GM19463 (cell line): ENCODE measurements around the gene POLR2F.

Experiments used
- ATAC-seq: cut with Tn5 transposase; IDR thresholded peaks from one replicate; pipeline ENCODE4 v1.9.1; 2021; ENCODE audit warnings: mild to moderate bottlenecking, moderate library complexity; ENCODE audit not compliant: unreplicated experiment

The POLR2F gene

GRCh38 chr22:37953437-37954179 lies at the start of gene POLR2F, which contains the start of gene C22orf23:
Gene POLR2F (plus strand): TSS chr22:37953699. CDS start chr22:37953788, 89 bp downstream.
Gene C22orf23 (minus strand): TSS chr22:37953601. CDS start chr22:37953149, 452 bp downstream.
- peak; percentile 78 for ATAC-seq

DNA sequence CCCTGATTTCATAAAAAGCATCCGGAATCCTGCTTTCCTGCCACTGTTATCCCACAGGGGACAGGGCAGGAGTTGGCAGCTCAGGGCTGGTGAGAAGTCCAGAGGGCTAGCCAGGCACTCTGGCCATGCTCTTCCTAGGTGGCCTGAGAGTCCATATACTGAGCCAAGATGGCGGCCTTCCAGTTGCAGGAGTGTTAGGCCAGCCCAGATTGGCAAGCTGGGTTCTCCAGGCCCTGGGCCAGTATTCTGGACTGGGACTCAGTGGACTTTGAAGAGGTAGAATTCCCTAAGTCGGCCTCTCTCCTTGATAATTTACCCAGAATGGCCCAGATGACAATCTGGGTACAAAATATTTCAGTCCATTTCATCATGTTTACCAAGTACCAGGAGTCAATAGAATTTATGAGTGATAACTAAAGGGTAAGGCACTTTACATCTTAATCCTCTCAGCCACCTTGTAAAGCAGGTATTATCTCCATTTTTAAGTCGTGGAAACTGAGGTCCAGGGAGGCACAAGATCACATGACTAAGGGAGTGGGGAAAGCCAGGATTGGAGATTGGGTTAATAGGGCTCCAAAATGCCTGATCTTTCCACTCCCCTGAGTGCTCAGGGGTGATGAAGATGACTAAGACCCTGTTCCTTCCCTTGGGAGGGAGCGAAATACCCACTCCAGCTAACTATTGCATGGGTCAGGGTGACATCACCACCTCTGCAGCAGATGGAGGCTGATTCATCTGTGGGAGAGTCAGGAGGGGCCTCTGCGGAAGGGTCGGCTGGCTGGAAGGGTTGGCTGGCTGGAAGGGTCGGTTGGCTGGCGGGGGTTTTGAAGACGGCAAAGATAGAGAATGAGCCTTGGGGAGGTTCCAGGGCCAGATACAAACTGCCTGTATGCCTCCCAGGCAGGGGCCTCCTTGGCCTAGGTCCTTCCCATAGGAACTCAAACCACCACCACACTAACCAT lies 48.6 kb upstream of the POLR2F start:
- ATAC-seq = no peak

DNA sequence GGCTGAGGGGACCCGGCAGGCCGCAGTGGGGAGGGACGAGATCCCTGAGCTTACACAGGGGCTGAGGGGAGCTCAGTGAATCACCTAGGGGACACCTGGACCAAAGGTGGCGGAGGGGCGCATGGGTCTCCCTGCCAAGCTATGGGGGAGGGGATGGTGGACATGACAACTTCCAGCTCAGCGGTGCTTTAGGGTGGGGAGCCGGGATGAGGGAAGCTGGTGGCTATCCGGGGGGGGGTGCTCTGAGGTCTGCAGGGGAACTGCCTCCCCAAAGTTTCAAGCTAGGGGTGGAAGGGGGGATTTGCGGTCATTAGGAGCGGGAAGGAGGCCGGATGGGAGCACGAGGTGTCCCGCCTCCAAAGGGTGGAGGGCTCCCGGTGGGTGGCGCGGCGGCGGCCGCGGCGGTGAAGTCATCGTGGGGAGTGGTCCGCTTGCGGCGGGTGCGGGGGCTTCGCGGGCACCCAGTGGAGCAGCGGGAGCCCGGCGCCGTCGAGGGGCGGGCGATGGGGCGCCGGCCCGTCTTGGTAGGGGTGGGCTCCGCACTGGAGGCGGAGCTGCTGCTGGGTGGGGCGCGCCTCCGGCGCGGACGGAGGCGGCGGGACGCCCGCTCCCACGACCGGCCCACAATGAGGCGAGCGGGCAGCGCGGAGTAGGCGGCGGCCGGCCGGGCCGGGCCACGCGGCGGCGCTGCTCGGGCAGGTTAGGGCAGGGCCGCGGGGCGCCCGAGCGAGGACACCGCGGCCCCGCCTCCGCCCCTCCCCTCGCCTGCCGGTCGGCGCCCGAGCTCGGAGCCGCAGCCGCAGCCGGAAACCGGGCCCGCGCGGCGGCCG lies 47.8 kb upstream of the POLR2F start, which contains the start of gene MICALL1:
Gene MICALL1 (plus strand): TSS at position 764 of the 830 bp plus-strand sequence. CDS start 126 bp downstream, outside the sequence.
- ATAC-seq = peak; percentile 89

GRCh38 chr22:37906364-37907008 lies 47.0 kb upstream of the POLR2F start:
- ATAC-seq = peak; percentile 31

DNA sequence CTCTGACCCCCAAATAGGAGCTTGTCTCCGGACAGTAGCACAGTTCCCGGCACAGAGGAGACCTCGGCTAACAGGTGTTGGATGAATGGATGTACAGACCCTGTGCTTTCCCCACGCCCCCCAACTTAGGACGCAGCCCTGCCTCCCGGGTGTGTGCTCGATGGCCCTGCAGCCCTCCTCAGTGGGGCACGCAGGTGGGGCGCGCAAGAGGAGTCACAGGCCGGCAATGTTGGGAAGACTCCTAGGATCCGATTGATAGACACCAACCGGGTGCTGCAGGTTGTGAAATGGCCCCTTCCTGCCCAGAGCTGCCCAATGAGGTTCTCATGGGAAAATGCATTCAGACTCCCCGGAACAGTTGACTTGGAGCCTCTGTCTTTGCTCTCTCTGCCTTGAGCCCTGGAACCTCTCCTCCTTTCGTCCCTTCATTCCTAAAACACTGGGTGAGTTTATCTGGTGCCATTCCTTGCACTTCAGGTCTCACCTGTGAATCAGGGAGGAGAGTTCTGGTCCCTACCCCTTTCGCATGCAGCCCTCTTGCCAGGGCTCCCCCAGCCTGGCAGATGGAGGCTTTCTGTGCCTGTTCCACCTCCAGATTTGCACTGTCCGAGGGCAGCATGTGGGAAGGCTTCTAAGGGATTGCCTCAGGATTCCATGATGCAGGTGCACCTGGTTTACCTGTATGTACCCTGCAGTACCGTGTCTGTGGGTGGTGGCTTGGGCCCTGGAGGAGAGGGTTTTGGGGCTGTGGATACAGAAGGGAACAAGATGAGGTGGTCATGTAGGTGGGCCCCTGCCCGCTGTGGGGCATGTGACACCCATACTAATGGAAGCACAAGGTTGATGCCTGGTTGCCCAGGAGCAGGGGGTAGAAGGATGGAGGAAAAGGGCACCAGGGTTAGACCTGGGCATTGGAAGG lies 46.2 kb upstream of the POLR2F start:
- no peak for ATAC-seq

DNA sequence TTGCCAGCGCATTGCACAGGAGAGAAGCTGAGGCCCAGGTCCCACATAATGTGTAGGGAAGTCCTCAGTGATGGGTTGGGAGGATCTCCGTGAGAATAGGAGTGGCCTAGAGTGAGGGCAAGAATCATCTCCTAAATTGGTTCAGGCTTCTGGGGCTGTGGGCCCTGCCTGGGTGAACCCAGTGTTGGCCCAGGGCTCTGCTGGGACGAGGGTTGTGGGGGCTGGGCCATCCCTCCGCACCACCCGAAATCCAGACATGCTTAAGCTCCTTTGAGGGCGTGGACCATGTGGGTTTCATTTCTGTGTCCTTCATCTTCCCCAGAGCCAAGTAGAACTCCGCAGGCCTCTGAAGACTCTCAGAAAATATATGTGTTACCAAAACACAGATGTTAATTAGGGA lies 43.7 kb upstream of the POLR2F start:
- ATAC-seq = no peak

DNA sequence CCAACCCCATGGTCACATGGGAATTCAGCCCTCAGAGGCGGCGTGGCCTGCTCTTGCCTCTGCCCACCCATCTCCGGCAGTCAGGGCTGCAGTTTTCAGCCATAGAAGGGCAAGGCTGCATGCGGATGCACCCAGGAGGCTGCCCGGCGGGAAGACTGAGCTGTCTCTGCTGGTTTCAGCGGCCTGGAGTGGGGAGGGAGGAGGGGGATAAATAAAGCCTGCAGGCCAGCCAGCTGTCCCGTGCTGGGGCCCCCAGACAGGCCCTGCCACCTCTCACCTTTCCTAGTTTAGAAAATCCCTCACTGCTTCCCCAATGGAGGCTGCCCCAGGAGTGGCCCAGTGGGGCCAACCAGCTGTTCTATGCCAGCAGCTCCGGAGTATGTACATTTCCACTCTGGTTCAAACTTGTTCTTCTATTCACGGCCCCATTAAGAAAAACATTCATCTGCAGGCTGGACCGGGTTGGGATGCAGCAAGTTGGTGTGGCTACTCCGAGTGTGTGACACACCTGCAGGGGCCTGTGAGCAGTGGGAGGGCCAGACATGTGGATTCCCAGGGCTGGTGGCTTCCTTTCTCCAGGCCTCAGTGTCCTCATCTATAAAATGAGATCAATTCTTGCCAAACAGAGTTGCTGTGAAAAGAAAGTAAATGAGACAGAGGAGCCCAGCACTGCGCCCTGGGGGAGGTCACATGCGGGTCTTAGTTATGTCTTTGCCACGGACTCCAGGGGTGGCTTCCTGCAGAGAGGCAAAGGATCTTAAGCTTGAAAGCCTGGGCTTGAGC lies 42.4 kb upstream of the POLR2F start:
- ATAC-seq = no peak

- ATAC-seq = no peak
These were observed 41.8 kb upstream of the POLR2F start for GRCh38 chr22:37911697-37912096.

- ATAC-seq = no peak
These were observed 41.3 kb upstream of the POLR2F start for GRCh38 chr22:37912171-37912570.

DNA sequence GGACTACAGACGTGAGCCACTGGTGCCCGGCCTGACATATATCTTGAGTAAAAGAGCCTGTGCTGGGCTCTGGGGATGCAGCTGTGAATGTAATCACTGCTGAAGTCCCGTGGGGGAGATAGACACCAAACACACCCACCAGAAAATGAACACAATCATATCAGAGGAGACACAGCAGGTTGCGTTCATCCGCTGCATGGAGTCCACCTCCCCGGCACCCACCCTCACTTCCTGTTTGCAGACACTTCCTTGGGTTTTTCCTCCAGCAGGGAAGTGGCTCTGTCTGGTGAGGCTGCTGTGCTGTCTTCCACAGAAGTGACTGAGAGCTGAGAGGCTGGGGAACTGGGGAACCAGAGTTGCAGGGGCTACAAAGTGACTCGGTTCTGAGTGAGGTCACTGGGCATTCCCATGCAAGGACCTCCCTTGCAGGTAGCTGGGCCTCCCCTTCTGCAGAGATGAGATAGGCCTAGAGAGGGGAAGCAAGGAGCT lies 40.2 kb upstream of the POLR2F start:
- no peak for ATAC-seq

GRCh38 chr22:37916311-37916710 lies 37.2 kb upstream of the POLR2F start:
- no peak for ATAC-seq

GRCh38 chr22:37917874-37918548 lies 35.5 kb upstream of the POLR2F start:
- ATAC-seq = no peak

DNA sequence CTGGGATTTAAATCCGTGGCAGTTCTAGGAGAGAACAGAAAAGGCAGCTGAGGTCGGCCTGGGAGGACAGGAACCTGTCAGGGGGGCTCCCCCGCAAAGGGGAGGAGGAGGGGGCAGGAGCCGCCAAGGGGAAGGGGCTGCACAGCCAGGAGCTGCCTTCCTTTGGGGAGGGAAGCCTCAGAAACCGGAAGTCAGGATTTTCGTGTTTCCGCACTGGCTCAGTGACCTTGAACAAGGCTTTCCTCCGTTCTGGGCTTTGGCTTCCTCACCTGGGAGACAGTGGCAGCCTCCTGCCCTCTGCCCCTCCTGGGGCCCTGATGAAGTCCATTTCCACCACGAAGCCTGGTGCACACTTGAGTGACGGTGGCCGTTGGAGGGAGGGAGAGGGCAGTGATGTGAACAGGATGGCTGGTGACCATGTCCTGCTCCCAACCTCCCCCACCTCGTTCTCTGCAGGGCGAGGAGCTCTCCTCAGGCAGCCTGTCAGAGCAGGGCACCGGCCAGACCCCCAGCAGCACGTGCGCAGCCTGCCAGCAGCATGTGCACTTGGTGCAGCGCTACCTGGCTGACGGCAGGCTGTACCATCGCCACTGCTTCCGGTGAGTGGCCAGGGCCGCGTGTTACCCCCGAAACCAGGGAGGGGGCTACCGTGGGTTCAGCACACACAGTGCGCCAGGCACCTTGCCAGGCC lies 34.8 kb upstream of the POLR2F start:
- no peak for ATAC-seq

- no peak for ATAC-seq
These were observed 33.4 kb upstream of the POLR2F start for GRCh38 chr22:37920126-37920525.

GRCh38 chr22:37922191-37922590 lies 31.3 kb upstream of the POLR2F start:
- no peak for ATAC-seq

DNA sequence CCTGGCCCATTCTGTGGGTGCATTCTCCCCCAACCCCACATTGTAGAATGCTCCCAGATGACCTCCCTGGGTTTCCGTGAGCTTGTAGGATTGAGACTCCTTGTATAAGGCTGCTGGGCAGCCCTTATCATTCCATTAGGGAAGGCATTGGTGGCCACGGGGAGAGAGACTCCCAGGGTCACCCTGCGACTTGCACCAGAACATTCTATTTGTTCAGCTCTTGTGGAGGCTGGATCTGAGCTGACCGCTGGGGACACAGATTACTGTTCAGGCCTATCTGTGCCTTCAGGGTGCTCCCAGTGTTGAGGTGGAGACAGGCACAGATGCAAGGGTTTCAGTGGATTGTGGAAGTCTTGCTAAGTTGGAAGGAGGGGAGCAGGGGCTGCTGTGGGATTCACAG lies 29.6 kb upstream of the POLR2F start:
- ATAC-seq = no peak
